ENCODE results near the gene GRAP2. TPM values are rescaled to one million over a fixed set of nuclear protein-coding genes. Genes with fewer than 3 reads are reported as not detected.
A peak's percentile ranks its signal among the peaks of the same experiment; 100 is the strongest.
"Not testable (repeated sequence)": the region's sequence is repeated elsewhere in the genome, so short reads cannot be mapped to it uniquely, and the experiment has no call there.

Gene GRAP2
- total RNA-seq, 1 donor from 2014 or later: 2.7 TPM

GRCh38 chr22:39946503-39947219 is 45.8 kb downstream of the GRAP2 start:
- DNase-seq: no peak

- DNase-seq: no peak
Measured at GRCh38 chr22:39947220-39948216, 46.6 kb downstream of the GRAP2 start.

- no peak for DNase-seq
Measured at GRCh38 chr22:39949964-39950737, 49.3 kb downstream of the GRAP2 start.

GRCh38 chr22:39951603-39952293 is 50.9 kb downstream of the GRAP2 start:
- not testable (repeated sequence) for DNase-seq

- DNase-seq: no peak
Measured at GRCh38 chr22:39952347-39952746, 51.5 kb downstream of the GRAP2 start.

GRCh38 chr22:39953101-39953500 is 52.2 kb downstream of the GRAP2 start:
- DNase-seq: peak; percentile 14

- no peak for DNase-seq
Measured at GRCh38 chr22:39954584-39955055, 53.7 kb downstream of the GRAP2 start.

GRCh38 chr22:39955675-39956074 is 54.8 kb downstream of the GRAP2 start:
- no peak for DNase-seq

- DNase-seq: no peak
Measured at GRCh38 chr22:39956932-39957664, 56.2 kb downstream of the GRAP2 start.

GRCh38 chr22:39958009-39958711 is 57.3 kb downstream of the GRAP2 start:
- no peak for DNase-seq

GRCh38 chr22:39958949-39959639 is 58.2 kb downstream of the GRAP2 start:
- no peak for DNase-seq

- DNase-seq: peak; percentile 60
Measured at GRCh38 chr22:39959640-39960447, 59.0 kb downstream of the GRAP2 start, which contains the start of gene TMA7B. TMA7B (plus strand) TSS chr22:39960397; CDS start chr22:39964375, 3,978 bp downstream.

- no peak for DNase-seq
Measured at GRCh38 chr22:39960791-39961746, 60.2 kb downstream of the GRAP2 start.

- DNase-seq: no peak
Measured at GRCh38 chr22:39962071-39962470, 61.2 kb downstream of the GRAP2 start.

- no peak for DNase-seq
Measured at GRCh38 chr22:39965748-39966147, 64.9 kb downstream of the GRAP2 start.

GRCh38 chr22:39966470-39966869 is 65.6 kb downstream of the GRAP2 start:
- no peak for DNase-seq

GRCh38 chr22:39967103-39967829 is 66.4 kb downstream of the GRAP2 start:
- DNase-seq: no peak
